SK-N-MC (cell line): ENCODE measurements around the gene FAHD2B.
"Not testable (repeated sequence)": the region's sequence is repeated elsewhere in the genome, so short reads cannot be mapped to it uniquely, and the experiment has no call there.

ENCODE experiments used
- EZH2 ChIP-seq: fragments of 200-600 bp; sonication (generic); IDR thresholded peaks from one replicate; pipeline ENCODE4 v1.6.1; 2017; ENCODE audit warnings: antibody characterized with exemption
- POLR2AphosphoS5 ChIP-seq: IDR thresholded peaks from 2 replicates; pipeline ENCODE4 v1.6.1; 2012; ENCODE audit warnings: mild to moderate bottlenecking, low read depth, low read length, borderline replicate concordance

DNA sequence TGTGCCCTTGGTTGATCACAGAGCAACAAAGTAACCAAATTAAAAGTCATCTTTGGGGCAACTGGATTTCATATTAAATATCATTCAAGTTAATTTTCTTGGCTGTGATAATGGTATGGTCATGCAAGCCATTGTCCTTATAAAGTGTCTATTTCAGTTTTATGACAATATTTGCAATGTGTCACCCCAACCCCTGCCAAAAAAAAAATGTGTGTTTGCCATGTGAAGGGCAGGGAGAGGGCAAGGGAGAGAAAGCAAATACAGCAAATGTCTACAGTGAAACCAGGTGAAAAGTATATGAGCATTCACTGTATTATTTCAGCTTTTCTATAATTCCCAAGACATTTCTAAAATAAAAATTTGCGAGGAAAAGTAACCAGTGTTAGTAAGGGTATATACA lies 6.0 kb downstream of the FAHD2B start:
- not testable (repeated sequence) for TF ChIP-seq POLR2AphosphoS5, EZH2
